Mucosa of rectum (tissue), 2 donors: ENCODE results near the gene USP46.

Experiments used
- H3K27ac ChIP-seq, 2 donors: one replicate each; pipeline ENCODE4 v1.7.0; 2013; ENCODE audit warnings: inconsistent platforms in 2 of 2, low read depth in 2 of 2, low read length in 2 of 2
- H3K27me3 ChIP-seq, 2 donors: one replicate each; pipeline ENCODE4 v1.7.0; 2013; ENCODE audit warnings: low read length in 2 of 2; ENCODE audit not compliant: control insufficient read depth in 2 of 2, insufficient read depth in 2 of 2
- H3K36me3 ChIP-seq, 2 donors: one replicate each; pipeline ENCODE4 v1.7.0; 2013; ENCODE audit warnings: low read length in 2 of 2; ENCODE audit not compliant: control insufficient read depth in 2 of 2, insufficient read depth in 2 of 2
- H3K4me1 ChIP-seq, 2 donors: one replicate each; pipeline ENCODE4 v1.7.0; 2013; ENCODE audit warnings: low read length in 2 of 2, mild to moderate bottlenecking in 1 of 2; ENCODE audit not compliant: control insufficient read depth in 2 of 2, insufficient read depth in 2 of 2
- H3K4me3 ChIP-seq, 2 donors: one replicate each; pipeline ENCODE4 v1.7.0; 2013; ENCODE audit warnings: low read length in 2 of 2
- H3K9ac ChIP-seq, 2 donors: one replicate each; pipeline ENCODE4 v1.7.0; 2013; ENCODE audit warnings: low read length in 2 of 2, low read depth in 1 of 2, mild to moderate bottlenecking in 1 of 2
- H3K9me3 ChIP-seq, 2 donors: one replicate each; pipeline ENCODE4 v1.7.0; 2013; ENCODE audit warnings: low read length in 2 of 2; ENCODE audit not compliant: control insufficient read depth in 2 of 2
- donor health status: healthy.
- donor health status: Normal muscosa, but diverticular disease.

Gene USP46

GRCh38 chr4:52658641-52659000, 480 bp downstream of the USP46 start:
- H3K27ac ChIP-seq, result peak overlapping the region; percentile 84 to 85
- peaks cover 0 to 2% of the 10 kb centered on the region in 2 donors for H3K36me3 ChIP-seq
- H3K4me1 ChIP-seq, result peaks cover 3 to 5% of the 10 kb centered on the region in 2 donors
- no peaks in the 10 kb centered on the region for H3K27me3 ChIP-seq
- H3K9me3 ChIP-seq, result no peaks in the 10 kb centered on the region
- peak overlapping the region; percentile 70 to 78 for H3K9ac ChIP-seq
- H3K4me3 ChIP-seq, result peak overlapping the region; percentile 74 to 79

DNA sequence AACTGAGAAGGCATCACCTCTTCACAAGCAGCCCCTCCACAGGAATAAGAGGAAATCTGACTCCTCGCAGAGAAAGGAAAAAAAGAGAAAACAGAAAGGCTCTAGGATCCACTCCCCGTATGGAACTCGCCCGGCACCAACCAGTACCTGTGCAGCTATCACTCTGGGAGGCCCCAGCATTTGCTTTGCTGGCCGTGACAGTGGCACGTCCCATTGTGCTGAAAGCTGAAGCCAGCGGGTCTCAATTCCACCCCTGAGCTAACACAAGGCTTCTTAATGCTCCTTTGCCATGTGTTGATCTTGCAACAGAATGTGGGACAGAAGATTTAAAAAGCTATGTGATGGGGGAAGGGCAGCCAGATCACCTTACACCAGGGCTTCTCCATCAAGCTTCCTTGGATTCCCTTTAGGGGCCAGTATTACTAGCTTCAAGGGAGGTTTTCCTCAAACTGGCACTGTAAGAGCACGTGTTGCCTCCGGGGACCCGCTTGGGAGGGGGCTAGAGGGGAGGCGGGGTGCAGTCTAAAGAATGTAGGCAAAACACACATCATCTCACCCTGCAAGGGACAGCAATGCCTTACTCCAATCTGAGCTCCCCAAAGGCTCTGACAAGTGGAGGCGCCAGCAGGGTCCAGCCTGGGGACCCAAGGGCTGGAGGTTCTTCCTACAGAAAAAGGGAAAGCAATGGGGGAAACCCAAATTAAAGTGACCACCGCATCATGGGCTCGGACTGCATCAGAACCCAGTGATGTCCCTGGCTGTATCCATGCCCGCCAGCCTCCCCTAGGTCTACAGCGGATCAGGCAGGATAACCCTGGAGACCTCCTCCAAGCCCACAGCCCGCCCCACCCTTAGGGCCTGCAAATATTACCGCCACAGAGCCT, 1.2 kb downstream of the USP46 start:
- Histone ChIP-seq H3K4me1 (peaks cover 3 to 5% of the 10 kb centered on the region in 2 donors), H3K9me3 (no peaks in the 10 kb centered on the region), H3K9ac (no peak overlapping the region), H3K27ac (no peak overlapping the region), H3K36me3 (peaks cover 0 to 2% of the 10 kb centered on the region in 2 donors), H3K4me3 (peak overlapping the region; percentile 74 to 79), H3K27me3 (no peaks in the 10 kb centered on the region)

GRCh38 chr4:52657292-52657617, 1.8 kb downstream of the USP46 start:
- no peak overlapping the region for H3K9ac ChIP-seq
- H3K9me3 ChIP-seq, result no peaks in the 10 kb centered on the region
- peaks cover 0 to 2% of the 10 kb centered on the region in 2 donors for H3K36me3 ChIP-seq
- H3K27me3 ChIP-seq, result no peaks in the 10 kb centered on the region
- H3K4me1 ChIP-seq, result peaks cover 3 to 5% of the 10 kb centered on the region in 2 donors
- H3K27ac ChIP-seq, result no peak overlapping the region
- no peak overlapping the region for H3K4me3 ChIP-seq

DNA sequence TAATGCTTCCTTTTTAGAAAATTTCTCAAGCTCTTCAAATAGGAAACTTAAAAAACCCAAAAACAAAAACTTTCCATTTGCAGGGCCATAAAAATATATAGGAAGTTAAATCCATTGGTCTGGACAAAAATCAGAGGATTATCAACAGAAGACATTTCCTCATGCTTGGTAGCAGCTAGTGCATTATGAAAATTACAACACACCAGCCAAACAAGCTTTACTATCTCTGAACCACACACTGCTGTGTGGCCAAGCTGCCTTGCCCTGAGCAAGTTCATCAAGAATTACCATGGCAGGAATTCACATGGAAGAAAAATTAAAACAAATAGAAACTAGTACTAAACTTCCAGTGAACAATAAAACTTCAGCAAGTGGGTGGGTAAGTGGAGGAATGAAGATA, 3.6 kb downstream of the USP46 start:
- Histone ChIP-seq H3K9me3 (no peaks in the 10 kb centered on the region), H3K4me1 (peaks cover 3 to 5% of the 10 kb centered on the region in 2 donors), H3K4me3 (no peak overlapping the region), H3K9ac (no peak overlapping the region), H3K36me3 (no peaks in the 10 kb centered on the region), H3K27me3 (no peaks in the 10 kb centered on the region), H3K27ac (no peak overlapping the region)

DNA sequence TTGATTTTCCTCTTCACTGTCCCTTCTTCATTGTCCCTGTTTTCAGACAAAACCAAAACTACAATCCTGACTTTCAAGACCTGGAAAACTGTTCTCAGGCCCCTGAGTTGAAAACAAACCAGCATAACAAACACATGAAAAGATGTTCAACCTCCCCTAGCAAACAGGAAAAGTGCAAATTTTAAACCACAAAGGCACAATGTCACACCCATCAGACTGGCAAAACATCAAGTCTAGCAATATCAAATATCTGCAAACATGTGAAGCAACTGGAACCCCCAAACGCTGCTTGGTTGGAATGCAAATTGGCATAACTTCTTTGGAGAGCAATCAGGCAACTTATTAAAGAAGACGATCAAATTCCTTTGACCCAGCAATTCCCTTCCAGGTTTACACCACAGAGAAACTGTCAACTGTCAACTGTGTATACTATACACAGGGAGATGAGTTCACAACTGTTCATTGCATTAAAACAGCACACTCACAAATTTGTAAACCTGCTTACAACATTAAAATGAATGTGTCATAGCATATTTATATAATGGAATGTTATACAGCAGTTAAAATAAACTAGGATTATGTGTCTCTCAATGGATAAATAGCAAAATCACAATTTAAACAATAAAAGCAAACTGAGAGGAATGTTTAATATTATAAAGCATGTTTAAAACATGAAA, 7.0 kb downstream of the USP46 start:
- no peak overlapping the region for H3K27ac ChIP-seq
- no peaks in the 10 kb centered on the region for H3K36me3 ChIP-seq

GRCh38 chr4:52648836-52649235, 10.3 kb downstream of the USP46 start:
- Histone ChIP-seq H3K4me3 (no peak overlapping the region), H3K9ac (no peak overlapping the region), H3K27me3 (no peaks in the 10 kb centered on the region), H3K4me1 (no peaks in the 10 kb centered on the region), H3K36me3 (no peaks in the 10 kb centered on the region), H3K27ac (no peak overlapping the region), H3K9me3 (no peaks in the 10 kb centered on the region)

More for the DNA sequence above, 7.0 kb downstream of the USP46 start:
- Histone ChIP-seq H3K9ac (no peak overlapping the region), H3K27me3 (no peaks in the 10 kb centered on the region), H3K4me1 (no peaks in the 10 kb centered on the region), H3K4me3 (no peak overlapping the region), H3K9me3 (no peaks in the 10 kb centered on the region)

- H3K4me1 ChIP-seq, result no peaks in the 10 kb centered on the region
- no peak overlapping the region for H3K4me3 ChIP-seq
- no peaks in the 10 kb centered on the region for H3K36me3 ChIP-seq
- H3K9me3 ChIP-seq, result no peaks in the 10 kb centered on the region
- no peaks in the 10 kb centered on the region for H3K27me3 ChIP-seq
- no peak overlapping the region for H3K9ac ChIP-seq
- H3K27ac ChIP-seq, result no peak overlapping the region
These were observed 12.4 kb downstream of the USP46 start for GRCh38 chr4:52646741-52647140.

GRCh38 chr4:52646096-52646495, 13.0 kb downstream of the USP46 start:
- Histone ChIP-seq H3K27me3 (no peaks in the 10 kb centered on the region), H3K36me3 (no peaks in the 10 kb centered on the region), H3K9ac (no peak overlapping the region), H3K4me3 (no peak overlapping the region), H3K4me1 (no peaks in the 10 kb centered on the region), H3K27ac (no peak overlapping the region), H3K9me3 (no peaks in the 10 kb centered on the region)

DNA sequence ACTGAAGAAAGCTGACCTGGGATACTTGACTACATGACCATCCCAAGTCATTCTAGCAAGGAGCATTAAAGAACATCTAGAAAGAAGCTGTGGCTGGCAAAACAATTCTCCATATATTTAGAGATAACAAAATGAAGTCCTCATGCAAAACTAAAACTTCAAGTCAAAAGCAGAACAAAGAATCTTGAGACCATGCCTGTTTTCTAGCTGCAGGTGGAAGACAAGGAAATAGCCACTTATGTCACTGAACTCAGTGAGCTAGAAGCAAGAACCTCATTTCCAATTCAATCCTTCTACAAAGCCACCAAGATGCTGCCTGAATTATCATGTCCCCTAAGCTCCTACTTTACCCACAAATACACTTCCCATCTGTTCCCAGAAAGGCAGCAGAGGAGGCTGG, 13.8 kb downstream of the USP46 start:
- no peaks in the 10 kb centered on the region for H3K4me1 ChIP-seq
- no peaks in the 10 kb centered on the region for H3K9me3 ChIP-seq
- no peak overlapping the region for H3K4me3 ChIP-seq
- no peak overlapping the region for H3K27ac ChIP-seq
- no peak overlapping the region for H3K9ac ChIP-seq
- no peaks in the 10 kb centered on the region for H3K27me3 ChIP-seq
- H3K36me3 ChIP-seq, result no peaks in the 10 kb centered on the region

- Histone ChIP-seq H3K27me3 (no peaks in the 10 kb centered on the region), H3K36me3 (no peaks in the 10 kb centered on the region), H3K9ac (no peak overlapping the region), H3K9me3 (no peaks in the 10 kb centered on the region), H3K27ac (no peak overlapping the region), H3K4me3 (no peak overlapping the region), H3K4me1 (no peaks in the 10 kb centered on the region)
These were observed 15.3 kb downstream of the USP46 start for GRCh38 chr4:52643785-52644244.
